Measurements from ENCODE around the gene ASF1B.

Gene ASF1B

DNA sequence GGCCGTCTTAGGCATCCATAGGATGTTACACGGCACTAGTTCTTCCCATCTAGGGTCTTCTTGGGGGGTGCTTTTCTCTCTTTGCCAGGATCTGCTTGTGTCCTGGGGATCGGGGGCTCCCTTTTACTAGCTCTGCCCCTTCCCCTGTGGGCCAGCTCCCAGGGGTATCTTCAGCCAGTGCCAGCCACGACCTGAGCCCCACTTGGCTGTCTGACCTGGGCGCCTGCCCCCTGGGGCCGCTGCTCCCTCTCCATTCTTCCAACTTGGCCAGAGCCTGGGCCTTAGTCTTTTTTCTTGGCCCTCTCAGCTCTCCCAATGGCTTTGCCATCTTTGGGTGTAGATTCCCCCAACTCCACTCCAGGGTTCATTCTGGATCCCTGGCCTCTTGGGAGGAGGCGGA lies 21.9 kb downstream of the ASF1B start:
- Histone ChIP-seq H3K9me2 (replicated peaks; ENCODE audit: insufficient read depth, low read length) (no peaks in the 10 kb centered on the region), H4K20me1 (ENCODE audit: low read depth, low read length) (0 out of 2 replicates have a peak, but pooled peaks cover 3% of the 10 kb centered on the region), H3K79me2 (ENCODE audit: insufficient read depth, low read length) (peaks cover 34% of the 10 kb centered on the region), H3K9me3 (ENCODE audit: insufficient read depth, low read length) (no peaks in the 10 kb centered on the region), H3F3A (ENCODE audit: insufficient read depth) (peaks cover 11% of the 10 kb centered on the region), H3K27ac (ENCODE audit: low read depth, low read length) (no peak overlapping the region), H3K36me3 (ENCODE audit: low read length) (no peaks in the 10 kb centered on the region), H3K4me3 (ENCODE audit: insufficient read depth, low read length, poor library complexity, severe bottlenecking) (no peak overlapping the region), H3K9ac (ENCODE audit: low read length) (no peak overlapping the region), H3K4me2 (ENCODE audit: low read depth, low read length, poor library complexity, severe bottlenecking) (no peak overlapping the region), H3K27me3 (ENCODE audit: low read length) (no peaks in the 10 kb centered on the region), H2AFZ (ENCODE audit: low read depth, low read length, severe bottlenecking) (no peak overlapping the region)
- TF ChIP-seq, protein P1, sequence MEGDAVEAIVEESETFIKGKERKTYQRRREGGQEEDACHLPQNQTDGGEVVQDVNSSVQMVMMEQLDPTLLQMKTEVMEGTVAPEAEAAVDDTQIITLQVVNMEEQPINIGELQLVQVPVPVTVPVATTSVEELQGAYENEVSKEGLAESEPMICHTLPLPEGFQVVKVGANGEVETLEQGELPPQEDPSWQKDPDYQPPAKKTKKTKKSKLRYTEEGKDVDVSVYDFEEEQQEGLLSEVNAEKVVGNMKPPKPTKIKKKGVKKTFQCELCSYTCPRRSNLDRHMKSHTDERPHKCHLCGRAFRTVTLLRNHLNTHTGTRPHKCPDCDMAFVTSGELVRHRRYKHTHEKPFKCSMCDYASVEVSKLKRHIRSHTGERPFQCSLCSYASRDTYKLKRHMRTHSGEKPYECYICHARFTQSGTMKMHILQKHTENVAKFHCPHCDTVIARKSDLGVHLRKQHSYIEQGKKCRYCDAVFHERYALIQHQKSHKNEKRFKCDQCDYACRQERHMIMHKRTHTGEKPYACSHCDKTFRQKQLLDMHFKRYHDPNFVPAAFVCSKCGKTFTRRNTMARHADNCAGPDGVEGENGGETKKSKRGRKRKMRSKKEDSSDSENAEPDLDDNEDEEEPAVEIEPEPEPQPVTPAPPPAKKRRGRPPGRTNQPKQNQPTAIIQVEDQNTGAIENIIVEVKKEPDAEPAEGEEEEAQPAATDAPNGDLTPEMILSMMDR (IDR thresholded peaks at IDR 0.05; ENCODE audit: insufficient read depth, low read length, poor library complexity, severe bottlenecking), result no peak

DNA sequence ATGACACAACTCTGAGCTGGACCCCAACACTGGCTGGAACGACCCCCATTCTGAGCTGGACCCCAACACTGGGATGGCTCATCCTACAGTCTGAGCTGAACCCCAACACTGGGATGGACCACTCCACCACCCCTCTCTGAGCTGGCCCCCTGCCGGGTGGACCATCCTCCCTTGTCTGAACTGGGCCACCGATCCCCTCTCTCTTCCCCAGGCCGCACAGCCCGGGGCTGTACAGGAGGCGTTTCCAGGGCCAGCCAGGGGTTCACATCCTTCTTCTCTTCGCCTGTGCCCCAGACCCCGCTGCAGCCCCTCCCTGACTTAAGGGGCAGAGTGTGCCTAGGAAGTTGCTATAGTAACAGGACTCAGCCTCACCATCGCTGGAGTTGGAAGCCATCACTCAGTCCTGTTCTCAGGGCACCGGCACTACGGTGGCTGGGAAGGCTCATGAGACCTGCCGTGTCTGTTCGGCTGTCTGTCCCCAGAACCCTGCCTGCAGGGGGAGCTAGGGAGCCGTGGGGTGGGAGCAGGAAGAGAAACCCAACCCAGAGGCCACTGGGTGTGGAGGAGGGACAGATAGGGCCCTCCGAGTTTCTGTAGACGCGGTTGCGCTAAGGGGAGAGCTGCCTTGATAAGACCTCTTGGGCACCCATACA lies 22.5 kb downstream of the ASF1B start:
- Histone ChIP-seq H4K20me1 (ENCODE audit: low read depth, low read length) (0 out of 2 replicates have a peak, but pooled peaks cover 3% of the 10 kb centered on the region), H3K9ac (ENCODE audit: low read length) (no peak overlapping the region), H3K4me2 (ENCODE audit: low read depth, low read length, poor library complexity, severe bottlenecking) (no peak overlapping the region)

DNA sequence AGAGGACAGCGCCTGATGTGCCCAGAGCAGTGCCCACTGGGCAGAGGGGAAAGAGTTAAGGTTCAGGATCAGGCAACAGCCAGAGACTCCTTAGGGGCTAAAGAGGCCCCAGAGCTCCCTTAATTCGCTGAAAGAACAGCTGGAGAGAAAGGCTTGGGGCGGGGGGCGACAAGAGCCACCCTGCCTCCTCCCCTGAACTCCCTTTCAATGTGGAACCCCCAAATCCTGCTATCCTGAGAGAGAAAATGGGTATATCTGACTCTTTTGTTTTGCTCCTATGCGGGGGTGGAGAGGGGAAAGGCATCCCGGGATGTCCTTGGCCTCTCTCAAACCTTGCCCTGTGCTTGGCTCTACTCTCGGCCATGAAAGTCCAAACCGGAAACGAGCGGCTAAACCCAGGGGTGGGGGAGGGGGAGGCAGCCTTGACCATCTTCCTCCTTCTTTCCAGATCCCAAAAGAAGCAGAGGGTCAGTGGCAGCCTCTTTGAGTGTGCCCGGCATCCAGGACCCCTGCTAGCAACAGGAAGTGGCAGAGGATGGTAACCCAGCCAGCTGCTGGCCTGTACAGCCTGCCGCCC lies 23.5 kb downstream of the ASF1B start:
- Histone ChIP-seq H3K36me3 (ENCODE audit: low read length) (no peaks in the 10 kb centered on the region), H4K20me1 (ENCODE audit: low read depth, low read length) (0 out of 2 replicates have a peak, but pooled peaks cover 3% of the 10 kb centered on the region), H3K27ac (ENCODE audit: low read depth, low read length) (no peak overlapping the region), H3K9me2 (replicated peaks; ENCODE audit: insufficient read depth, low read length) (no peaks in the 10 kb centered on the region), H3K4me3 (ENCODE audit: insufficient read depth, low read length, poor library complexity, severe bottlenecking) (no peak overlapping the region), H3K79me2 (ENCODE audit: insufficient read depth, low read length) (peaks cover 34% of the 10 kb centered on the region), H3K4me2 (ENCODE audit: low read depth, low read length, poor library complexity, severe bottlenecking) (no peak overlapping the region), H3K9me3 (ENCODE audit: insufficient read depth, low read length) (no peaks in the 10 kb centered on the region), H3K27me3 (ENCODE audit: low read length) (no peaks in the 10 kb centered on the region), H3K9ac (ENCODE audit: low read length) (no peak overlapping the region), H2AFZ (ENCODE audit: low read depth, low read length, severe bottlenecking) (no peak overlapping the region), H3F3A (ENCODE audit: insufficient read depth) (no peaks in the 10 kb centered on the region)
- no peak for TF ChIP-seq EZH2phosphoT487 (conservative IDR thresholded peaks at IDR 0.05; ENCODE audit: low read length)

More for the DNA sequence above, 22.5 kb downstream of the ASF1B start:
- no peak overlapping the region for H2AFZ ChIP-seq (ENCODE audit: low read depth, low read length, severe bottlenecking)
- H3F3A ChIP-seq (ENCODE audit: insufficient read depth), result peaks cover 5% of the 10 kb centered on the region
- TF ChIP-seq EZH2phosphoT487 (conservative IDR thresholded peaks at IDR 0.05; ENCODE audit: low read length), result no peak
- TF ChIP-seq, protein P1 (IDR thresholded peaks at IDR 0.05; ENCODE audit: insufficient read depth, low read length, poor library complexity, severe bottlenecking), result peak; percentile 36
- H3K9me2 ChIP-seq (replicated peaks; ENCODE audit: insufficient read depth, low read length), result no peaks in the 10 kb centered on the region
- H3K4me3 ChIP-seq (ENCODE audit: insufficient read depth, low read length, poor library complexity, severe bottlenecking), result no peak overlapping the region
- H3K9me3 ChIP-seq (ENCODE audit: insufficient read depth, low read length), result no peaks in the 10 kb centered on the region
- H3K79me2 ChIP-seq (ENCODE audit: insufficient read depth, low read length), result peaks cover 34% of the 10 kb centered on the region
- H3K27ac ChIP-seq (ENCODE audit: low read depth, low read length), result no peak overlapping the region
- no peaks in the 10 kb centered on the region for H3K36me3 ChIP-seq (ENCODE audit: low read length)
- no peaks in the 10 kb centered on the region for H3K27me3 ChIP-seq (ENCODE audit: low read length)
